PC-3 (cell line): Measurements from ENCODE around the gene TP53. TPM values are rescaled to one million over a fixed set of nuclear protein-coding genes. Genes with fewer than 3 reads are reported as not detected.

Experiments used
- ATAC-seq: fragments of 200-7000 bp; cut with Tn5 transposase; 2 replicates; pipeline ENCODE4 v1.9.1; 2020; ENCODE audit warnings: mild to moderate bottlenecking, moderate library complexity
- BruUV-seq: library from RNA; stranded (reverse); fragments of 400-500 nt; replicated peaks from 2 replicates; lab custom pipeline; 2021; lab: Mats Ljungman, UMichigan
- CTCF ChIA-PET: fragments of 300-600 bp; sonication (Branson Sonifier 250); formaldehyde crosslinking; loops from one replicate; lab custom pipeline; 2022; ENCODE audit warnings: antibody characterized with exemption; lab: Charles Lee
- POLR2A ChIA-PET: fragments of 300-600 bp; sonication (Branson Sonifier 250); formaldehyde crosslinking; loops from one replicate; lab custom pipeline; 2022; ENCODE audit warnings: antibody characterized with exemption; ENCODE audit not compliant: unreplicated experiment; lab: Charles Lee
- DNase-seq: peaks from one replicate; pipeline ENCODE4 v3.0.0-alpha.2; 2015
- H2AFZ ChIP-seq: fragments of 300-600 bp; sonication (generic); 2 replicates; pipeline ENCODE4 v1.6.0; 2016; ENCODE audit warnings: antibody characterized with exemption, low read length
- H3F3A ChIP-seq: fragments of 300-600 bp; sonication (generic); one replicate; pipeline ENCODE4 v1.6.0; 2017; ENCODE audit warnings: antibody characterized with exemption, low read length, control low read depth, mild to moderate bottlenecking; ENCODE audit not compliant: unreplicated experiment
- H3K27ac ChIP-seq: fragments of 300-600 bp; sonication (generic); 2 replicates; pipeline ENCODE4 v1.5.1; 2016; ENCODE audit warnings: mild to moderate bottlenecking, low read length
- H3K27me3 ChIP-seq: fragments of 300-600 bp; sonication (generic); 2 replicates; pipeline ENCODE4 v1.6.1; 2016; ENCODE audit warnings: low read length, mixed read lengths
- H3K36me3 ChIP-seq: fragments of 300-600 bp; sonication (generic); 2 replicates; pipeline ENCODE4 v1.6.1; 2016; ENCODE audit warnings: low read depth, mixed run types, low read length, mixed read lengths
- H3K4me1 ChIP-seq: fragments of 300-600 bp; sonication (generic); 2 replicates; pipeline ENCODE4 v1.5.1; 2016; ENCODE audit warnings: low read length; ENCODE audit not compliant: insufficient read depth
- H3K4me2 ChIP-seq: fragments of 300-600 bp; sonication (generic); 2 replicates; pipeline ENCODE4 v1.6.0; 2016; ENCODE audit warnings: low read length
- H3K4me3 ChIP-seq: fragments of 300-600 bp; sonication (generic); 2 replicates; pipeline ENCODE4 v1.5.1; 2016; ENCODE audit warnings: mild to moderate bottlenecking, low read length, mixed read lengths
- H3K79me2 ChIP-seq: fragments of 300-600 bp; sonication (generic); 2 replicates; pipeline ENCODE4 v1.6.1; 2017; ENCODE audit warnings: low read length, mixed read lengths
- H3K9ac ChIP-seq: fragments of 300-600 bp; sonication (generic); 2 replicates; pipeline ENCODE4 v1.6.0; 2016; ENCODE audit warnings: mild to moderate bottlenecking, low read length
- H3K9me2 ChIP-seq: fragments of 300-600 bp; sonication (generic); replicated peaks from 2 replicates; pipeline ENCODE4 v1.6.1; 2016; ENCODE audit warnings: mixed run types, low read length, mixed read lengths
- H3K9me3 ChIP-seq: fragments of 300-600 bp; sonication (generic); 2 replicates; pipeline ENCODE4 v1.6.1; 2016; ENCODE audit warnings: low read length, mixed read lengths
- H4K20me1 ChIP-seq: fragments of 300-600 bp; sonication (generic); 2 replicates; pipeline ENCODE4 v1.6.1; 2016; ENCODE audit warnings: low read length, mixed read lengths
- EZH2 ChIP-seq: fragments of 300-600 bp; sonication (generic); IDR thresholded peaks from one replicate; pipeline ENCODE4 v1.6.1; 2017; ENCODE audit warnings: antibody characterized with exemption, mild to moderate bottlenecking, low read length; ENCODE audit not compliant: unreplicated experiment
- EZH2phosphoT487 ChIP-seq: fragments of 300-600 bp; sonication (generic); IDR thresholded peaks from 2 replicates; pipeline ENCODE4 v1.6.1; 2018; ENCODE audit warnings: mild to moderate bottlenecking, antibody characterized with exemption, low read length, borderline replicate concordance
- intact Hi-C: fragments of 100-400 bp; cut with micrococcal nuclease; formaldehyde crosslinking; loops from 2 replicates; pipeline ENCODE4 v1.9.0; 2023
- total RNA-seq: library from RNA; depleted of rRNA; stranded (reverse); fragments of >200 nt; gene quantifications from 2 replicates; pipeline ENCODE4 v1.2.3, GENCODE V29; 2014
- TF ChIP-seq, protein P1 (sequence below): fragments of 300-600 bp; sonication (generic); conservative IDR thresholded peaks from 2 replicates; pipeline ENCODE4 v1.5.1; 2017; ENCODE audit warnings: antibody characterized with exemption, low read depth, mild to moderate bottlenecking, low read length

Gene TP53
- total RNA-seq, 1 experiment from 2014 or later, result 3.4 TPM

DNA sequence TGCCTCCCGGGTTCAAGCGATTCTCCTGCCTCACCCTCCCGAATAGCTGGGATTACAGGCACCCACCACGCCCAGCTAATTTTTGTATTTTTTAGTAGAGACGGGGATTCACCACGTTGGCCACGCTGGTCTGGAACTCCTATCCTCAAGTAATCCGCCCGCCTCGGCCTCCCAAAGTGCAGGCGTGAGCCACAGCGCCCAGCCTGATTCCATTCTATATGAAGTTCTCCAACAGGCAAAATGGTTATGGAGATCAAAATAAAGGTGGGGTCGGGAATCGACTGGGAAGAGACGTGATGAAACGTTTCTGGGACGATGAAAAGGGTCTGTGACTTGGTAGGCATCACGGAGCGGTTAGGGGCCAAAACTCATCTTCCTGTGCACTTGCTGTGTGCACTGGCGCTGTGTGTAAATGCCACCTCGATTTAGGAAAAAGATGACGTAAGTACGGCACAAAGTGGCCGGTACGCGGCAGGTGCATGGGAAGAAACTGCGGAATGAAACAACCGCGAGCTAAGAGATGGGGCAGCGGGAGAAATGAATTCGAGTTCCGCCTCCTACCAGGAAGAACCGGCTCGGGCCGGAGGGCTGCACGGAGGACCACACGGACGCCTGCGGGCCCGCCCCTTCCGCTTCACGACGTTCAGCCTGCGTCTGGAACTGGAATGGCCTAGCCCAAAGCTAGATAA lies 1.6 kb downstream of the TP53 start:
- peak overlapping the region; percentile 88 for H3K4me2 ChIP-seq
- H2AFZ ChIP-seq, result peak overlapping the region; percentile 42; the same call in 1 of the 2 replicates
- peaks cover 16% of the 10 kb centered on the region for H3K4me1 ChIP-seq
- H4K20me1 ChIP-seq, result peaks cover 7% of the 10 kb centered on the region; the same call in 1 of the 2 replicates
- H3F3A ChIP-seq, result no peaks in the 10 kb centered on the region
- peak overlapping the region; percentile 85 for H3K4me3 ChIP-seq
- ChIA-PET CTCF (no interaction called here), POLR2A (interaction anchor here (0.6 to 0.9 kb wide), 3 partner anchors 102 to 1555 kb away, joined by 3 read pairs; partner anchors contain the start of genes MPDU1 and SENP3)
- no peak for TF ChIP-seq EZH2
- TF ChIP-seq EZH2phosphoT487, result no peak
- TF ChIP-seq, protein P1, sequence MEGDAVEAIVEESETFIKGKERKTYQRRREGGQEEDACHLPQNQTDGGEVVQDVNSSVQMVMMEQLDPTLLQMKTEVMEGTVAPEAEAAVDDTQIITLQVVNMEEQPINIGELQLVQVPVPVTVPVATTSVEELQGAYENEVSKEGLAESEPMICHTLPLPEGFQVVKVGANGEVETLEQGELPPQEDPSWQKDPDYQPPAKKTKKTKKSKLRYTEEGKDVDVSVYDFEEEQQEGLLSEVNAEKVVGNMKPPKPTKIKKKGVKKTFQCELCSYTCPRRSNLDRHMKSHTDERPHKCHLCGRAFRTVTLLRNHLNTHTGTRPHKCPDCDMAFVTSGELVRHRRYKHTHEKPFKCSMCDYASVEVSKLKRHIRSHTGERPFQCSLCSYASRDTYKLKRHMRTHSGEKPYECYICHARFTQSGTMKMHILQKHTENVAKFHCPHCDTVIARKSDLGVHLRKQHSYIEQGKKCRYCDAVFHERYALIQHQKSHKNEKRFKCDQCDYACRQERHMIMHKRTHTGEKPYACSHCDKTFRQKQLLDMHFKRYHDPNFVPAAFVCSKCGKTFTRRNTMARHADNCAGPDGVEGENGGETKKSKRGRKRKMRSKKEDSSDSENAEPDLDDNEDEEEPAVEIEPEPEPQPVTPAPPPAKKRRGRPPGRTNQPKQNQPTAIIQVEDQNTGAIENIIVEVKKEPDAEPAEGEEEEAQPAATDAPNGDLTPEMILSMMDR, result no peak
- intact Hi-C loops, result loop anchor here (5.0 kb wide), 3 partner anchors 53 to 248 kb away; partner anchors contain the start of genes CD68, FGF11, SHBG and TMEM102
- H3K9ac ChIP-seq, result peak overlapping the region; percentile 88
- no peaks in the 10 kb centered on the region for H3K27me3 ChIP-seq
- peak; percentile 90 for DNase-seq
- H3K36me3 ChIP-seq, result no peaks in the 10 kb centered on the region; the same call in 1 of the 2 replicates
- peak; percentile 39 for ATAC-seq
- H3K9me2 ChIP-seq, result no peaks in the 10 kb centered on the region
- BruUV-seq, result no TSS peak
- peak overlapping the region; percentile 96 for H3K27ac ChIP-seq
- peaks cover 66% of the 10 kb centered on the region for H3K79me2 ChIP-seq
- no peaks in the 10 kb centered on the region for H3K9me3 ChIP-seq

DNA sequence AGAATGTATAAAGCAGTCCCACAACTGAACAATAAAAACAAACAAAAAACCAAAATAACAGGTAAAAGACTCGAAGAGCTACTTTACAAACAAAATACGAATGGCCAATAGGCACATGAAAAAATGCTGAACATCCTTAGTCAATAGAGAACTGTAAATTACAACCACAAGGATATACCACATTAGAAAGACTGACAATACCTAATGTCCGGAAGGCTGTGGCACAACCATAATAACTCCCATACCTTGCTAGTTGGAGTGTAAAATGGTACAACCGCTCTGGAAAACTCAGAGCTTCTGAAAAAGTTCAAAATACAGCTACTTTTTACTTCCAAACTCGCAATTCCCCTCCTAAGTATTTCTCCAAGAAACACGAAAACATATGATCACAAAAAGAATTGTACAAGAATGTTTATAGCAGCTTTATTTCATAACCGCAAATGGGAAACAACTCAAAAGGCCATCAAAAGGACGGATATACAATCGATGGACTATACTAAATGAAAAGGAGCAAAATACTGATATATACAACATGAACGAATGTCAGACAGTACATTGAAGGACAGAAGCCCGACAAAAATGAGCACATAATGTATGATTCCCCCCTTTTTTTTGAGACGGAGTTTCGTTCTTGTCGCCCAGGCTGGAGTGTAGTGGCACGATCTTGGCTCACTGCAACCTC lies 2.3 kb downstream of the TP53 start:
- ATAC-seq (no peak), DNase-seq (no peak)
- Histone ChIP-seq H3K4me1 (peaks cover 16% of the 10 kb centered on the region), H3K4me3 (peak overlapping the region; percentile 85), H3F3A (no peaks in the 10 kb centered on the region), H3K36me3 (no peaks in the 10 kb centered on the region), H4K20me1 (peaks cover 7% of the 10 kb centered on the region; the same call in 1 of the 2 replicates), H3K4me2 (peak overlapping the region; percentile 88), H3K79me2 (peaks cover 61% of the 10 kb centered on the region), H3K9me3 (no peaks in the 10 kb centered on the region), H2AFZ (no peak overlapping the region), H3K9me2 (no peaks in the 10 kb centered on the region), H3K27ac (no peak overlapping the region), H3K9ac (peak overlapping the region; percentile 88), H3K27me3 (no peaks in the 10 kb centered on the region)
- POLR2A ChIA-PET, result interaction anchor here (0.9 kb wide), 1 partner anchor 101 kb away, joined by 3 read pairs; the partner anchor contains the start of gene MPDU1
- no TSS peak for BruUV-seq
- CTCF ChIA-PET, result no interaction called here
- TF ChIP-seq, protein P1, result no peak
- TF ChIP-seq EZH2 (no peak), EZH2phosphoT487 (no peak)
- intact Hi-C loops, result loop anchor here (5.0 kb wide), 3 partner anchors 53 to 248 kb away; partner anchors contain the start of genes CD68, FGF11, SHBG and TMEM102
